NCI-H2196 (cell line): ENCODE results near the gene ANKRD60.

Experiments
- DNase-seq: peaks from one replicate; lab custom pipeline; 2025; ENCODE audit not compliant: unreplicated experiment; lab: John Stamatoyannopoulos, UW

Gene ANKRD60

GRCh38 chr20:58196402-58197184 is 31.9 kb downstream of the ANKRD60 start:
- DNase-seq, result no peak

DNA sequence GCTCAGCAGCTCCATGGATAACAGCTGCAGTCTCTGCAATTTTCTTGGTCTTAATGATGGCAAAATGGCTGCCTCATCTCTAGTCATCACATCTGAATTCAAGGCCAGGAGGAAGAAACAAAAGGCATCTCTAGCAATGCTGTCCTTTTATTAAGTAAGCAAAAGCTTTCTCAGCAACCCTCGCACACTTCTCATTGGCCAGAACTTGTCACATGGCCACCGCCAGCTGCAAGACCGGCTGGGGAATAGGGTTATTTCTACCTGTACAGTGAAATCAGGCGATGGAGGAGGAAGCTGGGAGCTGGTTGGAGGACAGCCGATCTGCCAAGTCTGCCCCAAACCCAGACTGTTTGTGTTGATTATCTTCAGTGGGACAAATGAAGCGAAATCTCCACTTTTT is 33.4 kb downstream of the ANKRD60 start:
- no peak for DNase-seq

GRCh38 chr20:58194175-58194791 is 34.2 kb downstream of the ANKRD60 start:
- DNase-seq, result no peak

DNA sequence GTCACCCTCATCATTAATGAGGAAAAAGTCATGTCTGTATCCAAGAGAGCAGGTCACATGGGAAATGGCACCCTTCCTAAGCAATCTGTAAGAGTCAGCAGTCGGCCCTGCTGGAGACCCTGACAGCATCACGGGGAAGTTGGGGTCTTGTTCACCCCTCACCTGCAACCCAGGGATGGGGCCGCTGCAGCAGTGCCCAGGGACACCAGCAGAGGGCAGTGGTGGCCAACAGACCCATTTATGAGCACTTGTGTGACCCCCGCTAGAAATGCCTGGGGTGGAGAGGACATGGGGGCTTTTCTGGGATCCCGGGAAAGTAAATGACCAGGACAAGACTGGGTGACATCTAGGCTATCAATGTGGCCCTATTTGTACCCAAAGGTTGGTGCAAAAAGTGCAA is 35.9 kb downstream of the ANKRD60 start:
- DNase-seq, result no peak

GRCh38 chr20:58192065-58192464 is 36.4 kb downstream of the ANKRD60 start:
- DNase-seq, result no peak

DNA sequence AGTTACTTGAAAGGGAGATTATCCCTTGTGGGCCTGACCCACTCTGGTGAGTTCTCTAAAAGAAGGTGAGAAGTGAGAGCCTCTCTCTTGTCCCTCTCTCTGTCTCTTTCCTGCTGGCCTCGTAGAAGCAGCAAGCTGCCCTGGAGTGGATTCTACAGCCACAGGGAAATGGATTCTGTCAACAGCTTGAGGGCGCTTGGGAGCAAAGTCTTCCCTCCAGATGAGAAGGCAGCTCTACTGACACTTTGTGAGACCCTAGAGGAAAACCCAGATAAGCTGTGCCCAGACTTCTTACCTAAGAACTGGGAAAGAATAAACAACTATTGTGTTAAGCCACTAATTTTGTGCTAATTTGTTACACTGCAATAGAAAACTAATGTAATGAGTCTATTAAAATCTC is 39.9 kb downstream of the ANKRD60 start:
- DNase-seq, result no peak

DNA sequence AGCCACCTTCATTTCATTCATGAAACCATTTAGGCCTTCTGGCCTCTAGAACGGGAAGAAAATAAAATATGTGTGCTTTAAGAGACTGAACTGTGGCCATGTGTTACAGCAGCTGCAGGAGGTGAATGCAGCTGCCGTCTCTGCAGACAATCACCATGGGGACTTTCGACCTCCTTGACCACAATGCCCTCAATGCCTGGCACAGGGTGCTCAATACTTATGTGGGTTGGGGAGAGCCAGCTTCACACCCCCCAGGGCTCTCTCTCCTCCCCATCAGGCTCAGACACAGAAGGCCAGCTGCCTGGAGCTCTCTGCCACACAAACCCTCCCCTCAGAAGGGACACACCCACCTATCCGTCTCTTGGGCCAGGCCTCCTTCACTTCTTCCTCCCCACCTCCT is 43.5 kb downstream of the ANKRD60 start:
- DNase-seq, result no peak

- no peak for DNase-seq
Observed at GRCh38 chr20:58184063-58184462, 44.4 kb downstream of the ANKRD60 start.

DNA sequence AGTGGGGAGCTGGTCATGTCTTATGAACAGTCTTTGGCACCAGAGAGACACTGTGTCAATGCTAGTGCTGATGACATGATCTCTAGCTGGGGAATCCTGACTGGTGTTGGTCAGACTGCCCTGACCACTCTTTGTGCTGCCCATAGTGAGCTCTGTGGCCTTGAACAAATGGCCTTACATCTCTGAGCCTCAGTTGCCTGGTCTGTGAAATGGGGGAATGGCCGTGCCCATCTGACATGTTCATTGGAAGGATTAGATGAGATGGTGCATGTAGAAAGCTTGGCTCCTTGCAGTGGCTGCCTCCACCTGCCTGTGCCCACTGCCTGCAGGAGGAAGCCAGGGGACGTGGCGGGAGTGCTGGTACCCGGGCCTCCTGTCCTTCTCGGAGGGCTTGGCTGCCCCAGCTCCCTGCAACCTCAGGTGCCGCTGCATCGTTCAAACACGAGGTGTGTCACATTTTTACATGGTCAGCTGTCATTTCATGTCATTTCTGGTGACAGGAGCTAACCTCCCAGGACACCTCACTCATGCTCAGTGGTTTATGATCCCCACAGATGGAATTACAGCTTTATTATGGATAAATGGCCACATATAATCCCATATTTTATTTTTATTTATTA is 45.8 kb downstream of the ANKRD60 start:
- no peak for DNase-seq

- peak; percentile 49 for DNase-seq
Observed at GRCh38 chr20:58179432-58180099, 48.9 kb downstream of the ANKRD60 start.

GRCh38 chr20:58179083-58179431 is 49.4 kb downstream of the ANKRD60 start:
- DNase-seq, result no peak

DNA sequence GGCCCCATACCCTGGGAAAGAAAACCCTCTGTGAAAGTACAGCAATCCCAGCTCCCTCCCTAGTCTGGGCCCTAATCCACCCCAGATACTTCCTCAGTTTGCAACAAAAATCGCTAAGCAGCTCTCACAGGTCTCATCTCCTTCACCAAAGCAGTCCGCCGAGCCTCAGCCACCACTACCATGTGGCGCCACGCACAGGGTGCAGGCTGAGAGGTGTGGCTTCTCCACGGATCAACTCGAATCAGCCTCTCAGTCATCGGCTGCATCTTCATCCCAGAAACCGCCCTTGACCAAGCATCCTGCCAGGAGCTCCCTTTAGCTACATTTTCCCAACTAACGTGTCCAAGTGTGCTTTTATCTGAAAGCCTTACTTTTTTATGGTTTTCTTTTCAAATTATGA is 50.7 kb downstream of the ANKRD60 start:
- no peak for DNase-seq

- no peak for DNase-seq
Observed at GRCh38 chr20:58175836-58176235, 52.6 kb downstream of the ANKRD60 start.

DNA sequence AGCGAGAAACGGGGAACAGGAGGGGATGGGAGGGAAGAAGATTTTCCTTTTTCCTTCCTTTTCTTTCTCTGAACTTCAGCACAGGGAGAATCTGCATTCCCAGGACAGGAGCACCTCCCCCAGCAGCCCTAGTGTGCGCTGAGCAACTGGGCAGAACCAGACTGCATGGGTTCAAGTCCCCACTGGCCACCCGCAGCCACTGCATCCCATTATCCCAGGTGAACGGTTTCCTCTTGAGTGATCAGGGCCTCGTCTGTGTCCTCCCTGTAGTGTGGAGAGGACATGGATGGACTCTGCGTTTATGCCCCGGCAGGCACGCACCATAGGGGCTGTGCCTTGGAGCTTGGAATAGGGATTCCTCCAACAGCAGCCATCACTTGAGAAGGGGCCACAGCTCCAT is 53.0 kb downstream of the ANKRD60 start:
- no peak for DNase-seq

- DNase-seq, result no peak
Observed at GRCh38 chr20:58174708-58175280, 53.7 kb downstream of the ANKRD60 start.

GRCh38 chr20:58173930-58174707 is 54.3 kb downstream of the ANKRD60 start:
- DNase-seq, result no peak

GRCh38 chr20:58173091-58173490 is 55.4 kb downstream of the ANKRD60 start:
- no peak for DNase-seq

DNA sequence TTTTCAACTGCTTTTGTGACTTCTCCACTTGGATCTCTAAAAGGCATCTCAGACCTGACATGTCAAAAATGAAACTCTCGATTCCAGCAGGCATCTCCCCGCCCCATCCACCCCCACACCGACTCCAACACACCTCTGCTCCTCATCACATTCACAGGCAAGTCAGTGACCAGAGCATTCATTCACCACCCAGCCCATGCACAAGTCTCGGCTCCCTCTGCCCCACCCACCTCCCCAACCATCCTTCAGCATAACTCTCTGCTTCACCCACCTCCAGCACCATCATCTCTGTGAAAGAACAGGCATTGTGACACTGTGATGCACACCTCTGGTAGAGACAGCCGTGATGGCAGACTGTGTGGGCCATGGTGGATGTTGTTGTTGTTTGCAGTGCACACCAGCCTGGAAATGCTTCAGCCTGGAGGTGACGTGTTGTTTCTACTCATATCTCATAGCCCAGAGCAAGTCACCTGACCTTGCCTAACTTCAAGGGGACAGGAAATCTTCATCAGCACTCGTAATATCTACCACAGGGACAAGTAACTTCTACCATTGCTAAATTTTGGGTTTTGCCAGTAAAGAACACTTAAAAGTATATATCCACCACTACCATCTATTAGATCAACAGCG is 56.5 kb downstream of the ANKRD60 start:
- no peak for DNase-seq

DNA sequence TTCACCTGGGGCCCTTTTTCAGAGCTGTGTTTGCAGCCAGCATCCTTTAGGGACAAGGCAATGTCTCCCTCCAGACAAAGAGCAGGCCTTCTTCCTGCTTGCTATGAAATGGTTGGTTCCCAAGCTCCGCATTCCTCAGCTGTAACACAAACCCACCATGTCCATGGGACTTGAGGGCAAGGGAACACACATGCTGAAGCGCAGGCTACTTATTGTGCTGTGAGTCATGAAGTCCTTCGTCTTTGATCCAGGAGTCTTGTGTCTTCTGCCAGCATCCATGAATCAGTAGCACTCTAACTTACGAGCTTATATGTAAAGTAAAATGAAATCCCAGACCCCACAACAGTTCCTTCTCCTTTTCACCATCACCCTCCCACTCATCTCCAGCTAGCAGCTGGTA is 59.0 kb downstream of the ANKRD60 start:
- DNase-seq, result no peak

DNA sequence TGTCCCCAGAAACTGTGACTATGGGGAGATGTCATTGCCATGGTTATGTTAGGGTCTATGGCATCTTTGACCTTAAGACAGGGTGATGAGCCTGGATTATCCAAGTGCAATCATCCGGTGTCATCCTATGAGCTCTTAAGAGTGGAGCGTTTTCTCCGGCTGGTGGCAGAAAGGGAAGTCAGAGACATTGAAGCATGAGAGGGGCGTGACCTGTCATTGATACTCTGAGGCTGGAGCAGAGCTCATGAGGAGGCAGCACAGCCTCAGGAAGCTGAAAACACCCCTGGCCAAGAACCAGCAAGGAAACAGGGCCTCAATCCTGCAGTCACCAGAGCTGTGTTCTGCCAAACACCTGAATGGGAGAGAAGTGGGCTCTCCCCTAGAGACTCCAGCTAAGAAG is 59.6 kb downstream of the ANKRD60 start:
- DNase-seq, result no peak
